Fibroblast of skin of back (primary cell): ENCODE measurements around the gene BNIP2. TPM values are rescaled to one million over a fixed set of nuclear protein-coding genes. Genes with fewer than 3 reads are reported as not detected.
"Not testable (repeated sequence)": the region's sequence is repeated elsewhere in the genome, so short reads cannot be mapped to it uniquely, and the experiment has no call there.

ENCODE experiments used
- DNase-seq: peaks from one replicate; pipeline ENCODE4 v3.0.0-alpha.2; 2013
- polyA plus RNA-seq, 2 experiments: library from polyadenylated mRNA; unstranded; fragments of 120-200 nt; gene quantifications; one replicate each; pipeline ENCODE4 v1.2.1, GENCODE V29; 2013; ENCODE audit not compliant: insufficient read length in 2 of 2

Gene BNIP2, protein sequence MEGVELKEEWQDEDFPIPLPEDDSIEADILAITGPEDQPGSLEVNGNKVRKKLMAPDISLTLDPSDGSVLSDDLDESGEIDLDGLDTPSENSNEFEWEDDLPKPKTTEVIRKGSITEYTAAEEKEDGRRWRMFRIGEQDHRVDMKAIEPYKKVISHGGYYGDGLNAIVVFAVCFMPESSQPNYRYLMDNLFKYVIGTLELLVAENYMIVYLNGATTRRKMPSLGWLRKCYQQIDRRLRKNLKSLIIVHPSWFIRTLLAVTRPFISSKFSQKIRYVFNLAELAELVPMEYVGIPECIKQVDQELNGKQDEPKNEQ
- 45.4 TPM for polyA plus RNA-seq (2013, experiment 1 of 2; ENCODE audit: insufficient read length)
- 39.7 TPM for polyA plus RNA-seq (2013, experiment 2 of 2; ENCODE audit: insufficient read length)

DNA sequence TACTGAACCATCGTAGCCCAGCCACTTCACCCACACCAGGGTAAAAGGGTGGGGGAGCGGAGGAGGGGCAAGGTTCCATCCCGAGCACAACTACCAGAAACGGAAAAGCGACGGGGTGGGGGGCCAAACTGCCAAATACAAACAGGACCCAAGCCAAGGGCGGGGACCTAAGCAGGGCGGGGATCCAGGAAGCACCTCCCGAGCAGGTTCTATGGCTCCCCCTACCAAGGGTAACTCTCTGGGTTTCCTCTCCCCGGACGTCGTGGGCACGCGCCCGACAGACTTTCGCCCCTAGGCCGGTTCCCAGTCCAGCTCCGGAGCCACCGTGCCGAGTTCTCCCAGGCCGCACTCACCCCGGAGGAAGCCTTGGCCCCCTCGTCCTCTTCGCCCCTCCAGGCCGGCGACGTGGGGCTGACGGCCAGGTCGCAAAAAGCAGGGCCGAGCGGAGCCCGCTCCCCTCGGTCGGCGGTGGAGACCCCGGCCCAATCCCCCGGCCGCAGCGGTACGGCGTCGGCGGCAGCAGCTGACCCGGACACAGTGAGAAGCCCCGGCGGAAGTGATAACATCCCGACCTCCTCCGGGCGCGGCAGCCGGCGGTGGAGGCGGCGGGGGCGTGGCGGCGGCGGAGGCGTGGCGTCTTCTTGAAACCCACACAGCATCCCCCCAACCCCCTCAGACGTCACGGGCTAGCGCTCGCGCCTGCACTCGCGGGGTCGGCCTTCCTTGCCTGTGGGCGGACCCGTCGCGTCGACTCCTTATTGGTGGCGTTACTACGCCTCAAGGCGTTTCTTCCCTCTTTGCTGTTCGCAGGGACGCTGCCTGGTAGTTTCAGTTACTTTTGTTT is at the start of gene BNIP2:
TSS of gene BNIP2 (minus strand) at position 539 of the 844 bp plus-strand sequence. CDS start 6,863 bp downstream, outside the sequence.
- DNase-seq, result peak; percentile 98

DNA sequence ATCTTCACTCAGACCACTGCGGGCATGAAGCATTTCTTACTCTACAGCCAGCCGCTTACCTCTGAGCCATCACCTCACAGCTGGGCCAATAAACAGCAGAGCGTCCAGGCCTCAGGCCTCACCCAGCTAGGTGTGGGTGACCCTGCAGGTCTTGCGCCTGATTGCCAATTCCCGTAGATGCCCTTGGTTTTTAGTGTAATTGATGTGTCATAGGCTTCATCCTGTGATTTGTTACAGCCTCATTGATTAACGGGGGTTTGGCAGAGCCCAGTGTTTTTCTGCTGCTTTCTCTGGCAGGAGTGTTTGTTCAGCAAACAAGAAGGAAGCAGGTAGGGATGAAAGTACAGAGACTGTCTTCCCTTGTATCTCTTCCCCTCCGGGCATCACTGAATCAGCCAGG is 49.6 kb upstream of the BNIP2 start:
- DNase-seq, result no peak

DNA sequence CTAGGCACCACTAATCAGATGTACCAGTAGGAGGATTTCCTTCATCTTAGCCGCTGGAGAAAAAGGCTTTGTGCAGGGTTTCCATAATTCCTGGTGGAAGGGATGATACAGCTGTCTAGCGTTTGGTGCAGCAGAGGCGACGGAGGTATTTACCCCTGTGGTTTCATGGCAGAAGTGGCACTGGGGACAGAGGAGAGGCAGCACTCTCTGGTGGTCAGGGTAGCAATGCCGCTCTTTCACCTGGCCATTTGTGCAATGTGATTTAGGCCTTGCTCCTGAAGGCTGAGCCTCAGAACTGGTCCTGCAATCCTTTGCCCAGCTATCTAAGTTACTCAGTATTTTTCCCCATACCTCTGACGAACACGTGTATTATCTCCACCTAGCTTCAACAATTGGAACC is 47.1 kb upstream of the BNIP2 start:
- no peak for DNase-seq

DNA sequence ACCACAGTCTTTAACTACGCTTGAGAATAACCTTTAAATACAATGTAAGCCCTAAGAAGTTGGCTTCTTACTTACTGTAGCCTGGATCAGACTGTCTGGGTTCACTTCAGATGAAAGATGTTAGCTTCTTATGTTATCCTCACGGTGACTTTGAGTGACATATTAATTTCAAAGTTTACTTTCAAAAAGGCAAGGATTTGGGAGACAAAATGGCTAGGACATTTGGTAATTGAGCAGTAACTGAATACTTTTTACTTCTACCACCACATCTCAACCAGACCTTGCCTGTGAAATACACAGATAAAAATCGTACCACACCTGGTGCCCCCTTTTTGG is 36.0 kb upstream of the BNIP2 start:
- DNase-seq, result no peak

DNA sequence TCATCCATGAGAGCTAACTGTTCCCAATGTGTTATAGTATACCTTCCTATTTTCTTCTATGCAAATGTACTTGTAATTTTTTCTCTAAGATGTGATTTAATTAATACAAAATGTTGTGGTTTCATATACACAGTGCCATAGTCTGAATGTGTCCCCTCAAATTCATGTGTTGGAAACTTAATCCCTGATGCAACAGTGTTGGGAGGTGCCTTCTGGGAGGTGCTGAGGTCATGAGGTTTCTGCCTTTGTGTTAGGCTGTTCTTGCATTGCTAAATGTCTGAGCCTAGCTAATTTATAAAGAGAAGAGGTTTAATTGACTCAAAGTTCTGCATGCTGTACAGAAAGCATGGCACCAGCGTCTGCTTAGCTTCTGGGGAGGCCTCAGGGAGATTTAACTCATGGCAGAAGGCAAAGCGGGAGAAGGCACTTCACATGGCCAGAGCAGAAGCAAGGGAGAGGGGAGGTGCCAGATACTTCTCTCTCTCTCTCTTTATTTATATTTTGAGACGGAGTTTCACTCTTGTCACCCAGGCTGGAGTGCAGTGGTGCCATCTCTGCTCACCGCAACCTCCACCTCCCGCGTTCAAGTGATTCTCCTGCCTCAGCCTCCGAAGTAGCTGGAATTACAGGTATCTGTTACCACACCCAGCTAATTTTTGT is 34.7 kb upstream of the BNIP2 start:
- DNase-seq, result no peak

DNA sequence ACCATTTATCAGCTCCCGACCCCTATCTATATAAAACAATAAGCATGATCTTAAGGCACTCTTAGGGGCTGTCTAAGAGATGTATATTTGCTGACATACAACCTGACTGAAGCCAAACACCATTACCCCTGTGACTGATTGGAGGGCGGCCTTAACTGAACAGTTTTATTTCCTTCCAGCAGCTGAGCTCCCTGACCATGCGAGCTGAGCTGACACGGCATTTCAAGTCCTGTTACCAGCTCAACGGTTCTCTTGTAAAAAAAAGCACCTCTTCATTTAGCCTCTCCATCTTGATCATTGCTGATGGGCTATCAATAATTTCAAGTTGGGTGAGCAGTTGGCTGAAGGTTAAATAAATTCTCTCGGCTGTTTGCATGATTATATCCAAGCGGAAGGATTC is 33.4 kb upstream of the BNIP2 start:
- DNase-seq, result no peak

DNA sequence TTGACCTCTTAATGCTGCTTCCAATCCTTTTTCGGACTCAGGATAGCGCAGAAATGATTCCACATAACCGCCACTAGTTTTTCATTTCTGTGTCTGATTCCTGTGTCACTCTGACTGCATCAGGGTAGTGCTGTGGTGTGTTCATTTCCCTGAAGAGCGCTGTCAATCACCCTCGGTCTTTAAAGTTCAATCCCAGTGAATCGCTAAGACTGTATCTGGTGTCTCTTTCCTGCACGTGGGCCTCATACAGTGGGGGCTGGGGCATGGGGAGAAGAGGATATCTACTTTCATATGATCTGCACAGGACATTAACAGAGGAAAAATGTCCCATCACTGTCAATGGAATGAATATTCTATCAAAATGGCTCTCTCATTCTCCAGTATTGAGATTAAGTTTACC is 32.9 kb upstream of the BNIP2 start:
- no peak for DNase-seq

DNA sequence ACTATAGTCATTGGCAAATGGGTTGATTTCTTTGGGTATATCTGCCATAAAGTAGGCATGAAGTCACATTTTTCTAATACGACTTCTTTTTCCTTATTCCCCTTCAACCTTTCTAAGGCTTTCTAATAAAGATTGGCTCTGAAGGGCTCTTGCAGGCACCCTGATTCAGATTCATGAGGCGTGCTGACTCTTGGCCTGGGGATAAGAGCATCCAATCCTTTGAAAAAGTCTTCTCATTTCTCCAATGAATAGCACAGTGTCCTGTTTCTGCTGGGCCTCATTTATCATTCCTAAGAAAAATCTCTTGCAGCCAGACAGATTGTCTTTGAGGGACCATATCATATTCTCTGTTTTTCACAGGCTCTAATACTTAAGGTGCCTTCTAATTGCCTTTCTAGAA is 32.3 kb upstream of the BNIP2 start:
- no peak for DNase-seq

DNA sequence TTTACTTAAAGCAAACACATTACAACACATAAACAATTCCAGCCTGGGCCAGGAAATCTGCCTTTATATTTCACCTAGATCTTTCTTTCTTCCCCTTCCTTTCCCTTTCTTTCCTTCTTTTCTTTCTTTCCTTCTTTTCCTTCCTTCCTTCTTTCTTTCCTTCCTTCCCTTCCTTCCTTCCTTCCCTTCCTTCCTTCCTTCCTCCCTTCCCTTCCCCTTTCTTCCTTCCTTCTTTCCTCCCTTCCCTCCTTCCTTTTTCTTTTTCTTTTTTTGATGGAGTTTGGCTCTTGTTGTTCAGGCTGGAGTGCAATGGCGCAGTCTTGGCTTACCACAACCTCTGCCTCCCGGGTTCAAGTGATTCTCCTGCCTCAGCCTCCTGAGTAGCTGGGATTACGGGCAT is 24.1 kb upstream of the BNIP2 start:
- no peak for DNase-seq

DNA sequence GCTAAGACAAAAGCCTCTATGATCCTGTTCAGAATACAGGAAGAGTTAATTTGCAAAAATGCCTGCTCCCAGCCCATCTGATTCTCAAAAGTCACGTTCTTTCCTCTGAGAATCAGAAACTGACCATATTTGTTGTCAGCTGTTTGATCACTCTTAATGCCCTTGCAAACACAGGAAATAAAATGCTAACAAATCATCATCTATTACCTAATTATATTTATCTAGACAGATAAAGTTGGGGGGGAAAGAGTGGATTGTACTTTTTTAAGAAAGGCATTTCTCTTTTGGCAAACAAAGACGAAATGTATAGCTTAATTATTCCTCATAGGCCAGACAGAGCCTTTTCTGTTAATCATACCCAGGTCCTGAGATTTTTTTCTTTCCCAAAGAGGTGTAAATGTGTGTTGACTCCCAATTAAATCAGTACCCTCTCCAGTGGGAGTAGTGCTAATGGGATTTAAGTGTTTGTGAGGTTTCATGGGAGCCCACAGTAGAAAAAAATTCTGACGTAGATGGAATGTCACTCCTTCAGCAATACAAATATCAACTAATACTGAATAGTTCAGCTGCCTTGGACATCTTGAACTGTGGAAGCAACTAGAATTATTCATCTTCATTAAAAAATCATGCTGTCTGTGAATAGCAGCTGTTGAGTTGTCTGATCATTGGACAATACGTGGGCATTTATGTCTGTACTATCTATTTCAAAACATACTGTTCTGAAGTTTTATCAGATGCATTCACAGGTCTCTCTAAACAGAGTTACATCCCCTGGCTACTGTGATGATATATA is 22.5 kb upstream of the BNIP2 start:
- DNase-seq, result no peak

DNA sequence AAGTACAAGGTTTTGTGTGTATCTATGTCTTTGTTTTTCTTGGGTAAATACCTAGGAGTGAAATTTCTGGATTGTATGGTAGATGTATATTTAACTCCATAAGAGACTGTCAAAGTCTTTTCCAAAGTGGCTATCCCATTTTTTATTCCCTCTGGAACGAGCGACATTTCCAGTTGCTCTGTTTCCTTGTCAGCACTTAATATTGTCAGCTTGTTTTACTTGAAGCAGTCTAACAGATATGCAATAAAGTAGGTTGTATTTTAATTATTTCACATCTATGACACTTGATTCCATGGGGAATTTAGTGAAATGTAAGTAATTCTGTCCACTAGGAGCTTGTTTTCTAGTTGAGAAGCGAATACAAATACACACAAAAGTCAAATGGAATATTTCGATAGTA is 18.5 kb upstream of the BNIP2 start:
- no peak for DNase-seq

DNA sequence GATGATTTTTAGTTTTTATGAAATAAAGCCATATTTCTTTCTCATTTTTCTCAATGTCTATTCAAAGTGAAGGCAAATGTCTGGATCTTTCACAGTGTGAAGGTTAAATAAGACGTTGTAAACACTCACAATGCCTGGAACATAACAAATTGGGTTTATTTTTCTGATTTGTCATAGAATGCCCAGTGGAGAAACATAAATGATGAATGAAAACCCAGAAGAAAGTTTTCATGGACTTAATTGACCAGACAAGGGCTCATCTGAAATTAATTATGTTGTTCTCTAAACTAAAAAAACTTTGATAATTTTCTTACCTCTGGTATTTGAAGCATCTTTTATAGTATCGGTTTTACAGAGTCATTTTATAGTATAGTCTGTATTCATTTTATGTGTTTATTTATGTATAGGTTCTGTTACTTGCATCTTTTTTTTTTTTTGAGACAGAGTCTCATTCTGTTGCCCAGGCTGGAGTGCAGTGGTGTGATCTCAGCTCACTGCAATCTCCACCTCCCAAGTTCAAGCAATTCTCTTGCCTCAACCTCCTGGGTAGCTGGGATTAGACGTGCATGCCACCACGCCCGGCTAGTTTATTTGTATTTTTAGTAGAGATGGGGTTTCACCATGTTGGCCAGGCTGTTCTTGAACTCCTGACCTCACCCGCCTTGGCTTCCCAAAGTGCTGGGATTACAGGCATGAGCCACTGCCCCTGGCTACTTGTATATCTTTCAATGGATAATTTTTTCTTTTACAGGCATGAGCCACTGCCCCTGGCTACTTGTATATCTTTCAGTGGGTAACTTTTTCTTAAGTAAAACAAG is 15.1 kb upstream of the BNIP2 start:
- peak; percentile 27 for DNase-seq

DNA sequence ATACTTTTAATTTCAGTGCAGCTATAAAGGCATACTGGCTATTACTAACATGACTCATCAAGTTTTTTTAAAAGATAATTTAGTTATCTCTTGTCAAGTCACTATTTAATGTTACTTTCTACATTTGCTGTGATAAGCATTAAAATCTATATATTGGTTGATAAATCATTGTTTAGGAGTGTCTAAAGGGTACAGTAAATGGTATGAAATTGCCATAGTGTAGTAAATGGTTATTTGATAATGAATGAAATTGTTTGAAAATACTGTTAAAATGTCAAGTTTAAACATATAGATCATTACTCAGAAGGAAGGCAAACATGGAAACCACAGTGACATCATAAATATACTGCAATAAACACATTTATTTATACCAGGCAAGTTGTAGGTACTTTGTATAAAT is 13.2 kb upstream of the BNIP2 start:
- no peak for DNase-seq

DNA sequence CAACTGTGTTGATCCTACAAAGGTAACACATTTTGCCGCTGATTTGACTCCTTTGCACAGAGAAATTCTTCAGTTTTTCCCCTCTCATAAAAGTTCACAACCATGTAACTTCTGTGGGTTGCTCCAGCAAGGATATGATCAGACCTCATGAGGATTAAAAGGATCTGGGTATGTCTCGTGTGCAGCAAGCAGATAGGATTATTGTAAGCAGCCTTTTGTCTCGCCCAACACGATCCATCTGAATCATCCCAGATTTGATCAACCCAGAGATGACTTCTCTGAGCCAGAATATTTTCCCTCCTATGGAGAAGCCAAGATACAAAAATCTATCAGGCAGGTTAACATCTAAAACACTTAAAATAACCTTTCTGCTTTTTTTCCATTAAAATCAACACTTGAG is 12.8 kb upstream of the BNIP2 start:
- no peak for DNase-seq

DNA sequence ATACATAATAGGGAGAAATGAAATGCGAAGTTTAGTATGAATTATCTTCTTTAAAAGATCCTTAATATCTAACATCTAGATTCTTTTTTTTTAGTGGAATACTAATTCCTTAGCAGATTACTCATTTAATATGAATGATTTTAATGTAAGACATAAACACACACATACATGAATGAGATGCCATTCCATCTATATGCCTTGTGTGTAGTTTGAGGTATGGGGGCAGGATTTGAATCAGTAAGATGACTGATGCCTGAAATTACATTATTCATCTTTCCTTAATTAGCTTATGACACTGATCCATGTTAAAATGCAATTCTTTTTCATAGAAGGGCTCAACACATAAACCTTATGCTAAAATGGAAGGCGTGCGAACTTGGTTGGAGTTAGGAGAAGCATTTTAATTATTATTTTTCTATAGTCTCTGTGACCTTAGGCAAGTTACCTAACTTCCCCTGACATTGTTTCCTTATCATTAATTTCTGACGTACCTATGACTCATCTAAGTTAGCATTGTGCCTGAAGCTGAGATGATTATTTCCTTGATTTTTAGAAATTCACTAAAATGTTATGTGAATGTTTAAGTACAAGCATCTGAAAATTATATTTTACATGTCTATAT is 10.8 kb upstream of the BNIP2 start:
- peak; percentile 45 for DNase-seq

DNA sequence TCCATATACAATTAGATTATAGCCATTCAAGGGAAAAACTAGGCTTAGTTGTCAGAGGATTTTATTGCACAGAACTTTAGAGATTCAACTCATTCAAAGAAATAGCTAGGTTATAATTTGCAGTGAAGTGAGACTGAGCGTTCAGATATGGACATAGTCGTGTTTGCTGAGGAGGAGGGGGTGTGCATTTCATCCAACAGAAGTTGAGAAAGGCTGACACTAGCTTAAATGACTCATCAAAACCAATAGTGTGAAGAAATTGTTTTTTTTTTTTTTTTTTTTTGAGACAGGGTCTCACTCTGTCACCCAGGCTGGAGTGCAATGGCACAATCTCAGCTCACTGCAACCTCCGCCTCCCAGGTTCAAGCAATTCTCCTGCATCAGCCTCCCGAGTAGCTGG is 8.9 kb upstream of the BNIP2 start:
- DNase-seq, result not testable (repeated sequence)

DNA sequence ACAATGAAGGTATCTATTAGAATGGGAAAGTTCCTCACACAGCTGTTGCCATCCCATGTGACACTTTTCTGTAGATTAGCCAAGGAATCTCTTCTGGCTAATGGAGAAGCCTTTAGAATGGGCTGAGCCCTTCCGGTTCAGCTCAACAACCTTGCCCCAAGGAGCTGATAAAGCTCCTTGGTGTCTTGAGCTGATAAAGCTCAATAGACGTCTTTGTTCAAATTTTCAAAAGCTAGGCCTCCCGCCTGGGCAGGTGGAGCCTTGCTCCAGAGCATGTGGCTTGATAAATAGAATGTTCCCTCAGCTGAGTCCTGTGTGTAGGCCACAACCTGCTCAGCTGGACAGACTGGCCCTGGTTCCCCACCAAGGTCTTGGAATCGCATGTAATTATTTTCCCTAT is 7.2 kb upstream of the BNIP2 start:
- no peak for DNase-seq

DNA sequence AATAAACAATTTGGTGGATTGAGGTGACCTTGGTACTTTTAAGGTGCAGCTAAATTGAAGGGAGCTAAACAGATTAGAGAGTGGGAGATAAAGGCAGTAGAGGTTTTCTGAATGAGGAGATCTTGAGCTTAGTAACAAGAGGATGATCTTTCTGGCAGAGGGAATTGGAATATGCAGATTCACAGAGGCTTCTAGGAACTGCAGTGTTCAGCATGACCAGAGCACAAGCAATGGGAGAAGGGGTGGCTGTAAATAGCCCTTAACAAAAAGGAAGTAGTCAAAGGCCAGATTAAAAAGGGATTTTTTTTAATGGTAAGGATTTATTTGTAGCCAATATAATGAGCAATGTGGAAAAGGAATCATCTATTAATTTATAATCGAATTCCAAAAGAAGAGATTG is 5.7 kb upstream of the BNIP2 start:
- DNase-seq, result no peak

DNA sequence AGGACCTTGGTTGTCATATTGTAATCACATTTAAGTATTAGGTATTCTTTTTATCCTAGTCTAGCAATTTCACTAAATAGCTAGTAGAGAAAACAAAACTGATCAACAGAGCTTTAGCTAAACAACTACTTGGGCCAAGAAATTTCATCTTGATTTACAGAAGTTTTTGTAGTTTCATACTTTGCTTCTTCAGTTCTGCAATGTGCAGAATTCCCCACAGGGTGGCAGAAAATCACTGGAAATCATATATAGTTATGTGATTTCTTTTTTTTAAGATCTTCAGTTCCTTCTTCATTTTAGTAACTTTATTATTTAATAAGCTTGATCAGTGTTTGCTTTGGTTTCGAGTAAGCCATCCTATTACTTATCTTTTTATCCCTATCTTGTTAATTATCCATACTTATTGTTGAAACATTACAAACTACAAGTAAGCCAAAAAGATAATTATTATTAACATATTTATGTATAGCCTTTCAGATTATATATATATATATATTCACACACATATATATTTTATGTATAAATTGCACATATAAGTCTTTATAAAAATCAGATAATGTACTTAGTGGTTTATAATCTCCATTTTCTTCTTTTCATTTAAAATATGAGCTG is 2.2 kb upstream of the BNIP2 start:
- DNase-seq, result peak; percentile 52

DNA sequence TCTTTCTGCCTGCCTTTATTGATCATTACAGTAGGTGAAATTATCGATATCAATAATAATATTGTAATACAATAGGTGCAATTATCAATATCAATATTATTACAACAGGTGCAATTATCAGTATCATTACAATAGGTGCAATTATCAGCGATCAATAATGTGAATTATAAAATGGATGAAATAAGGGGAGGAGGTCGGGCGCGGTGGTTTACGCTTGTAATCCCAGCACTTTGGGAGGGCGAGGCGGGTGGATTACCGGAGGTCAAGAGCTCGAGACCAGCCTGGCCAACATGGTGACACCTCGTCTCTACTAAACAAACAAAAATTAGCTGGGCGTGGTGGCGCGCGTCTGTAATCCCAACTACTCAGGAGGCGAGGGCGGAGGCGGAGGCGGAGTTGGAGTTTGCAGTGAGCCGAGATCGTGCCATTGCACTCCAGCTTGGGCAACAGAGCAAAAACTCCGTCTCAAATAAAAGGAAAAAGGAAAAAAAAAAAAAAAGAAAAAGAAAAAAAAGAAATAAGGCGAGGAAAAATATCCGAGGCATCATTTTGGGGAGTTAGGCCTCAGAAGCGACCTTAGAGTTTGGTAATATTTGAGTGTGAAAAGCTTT is 611 bp upstream of the BNIP2 start:
- peak; percentile 52 for DNase-seq
